ENCODE data around the gene IMPDH1.

IMPDH1 gene

DNA sequence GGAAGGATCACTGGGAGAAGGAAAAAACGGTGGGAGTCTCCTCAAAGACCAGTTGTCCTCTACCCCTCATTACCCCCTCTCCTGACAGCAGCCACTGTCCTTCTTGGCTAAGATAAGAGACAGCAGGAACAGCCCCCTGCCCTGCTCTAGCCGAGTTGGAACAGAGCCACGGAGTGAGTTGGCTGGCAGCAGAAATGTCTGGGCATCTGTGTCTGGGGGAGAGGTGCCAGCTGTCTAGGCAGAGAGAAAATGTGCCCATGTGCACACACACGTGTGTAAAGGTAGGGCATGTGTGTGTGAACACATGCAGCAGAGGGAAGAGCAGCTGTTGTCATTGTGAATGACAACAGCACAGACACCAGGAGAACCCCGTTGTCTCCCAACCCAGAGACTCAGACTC, 36.5 kb upstream of the IMPDH1 start:
- TF ChIP-seq GATA2 (IDR thresholded peaks at IDR 0.05; ENCODE audit: low read depth, low read length) (peak; percentile 75), GATA3 (IDR thresholded peaks at IDR 0.05; ENCODE audit: low read depth, low read length) (no peak)

GRCh38 chr7:128443831-128444600, 34.2 kb upstream of the IMPDH1 start:
- TF ChIP-seq GATA2 (IDR thresholded peaks at IDR 0.05; ENCODE audit: low read depth, low read length), result no peak
- no peak for TF ChIP-seq GATA3 (IDR thresholded peaks at IDR 0.05; ENCODE audit: low read depth, low read length)

- TF ChIP-seq GATA3 (IDR thresholded peaks at IDR 0.05; ENCODE audit: low read depth, low read length), result no peak
- TF ChIP-seq GATA2 (IDR thresholded peaks at IDR 0.05; ENCODE audit: low read depth, low read length), result no peak
Measured at GRCh38 chr7:128442356-128442755, 32.6 kb upstream of the IMPDH1 start.

DNA sequence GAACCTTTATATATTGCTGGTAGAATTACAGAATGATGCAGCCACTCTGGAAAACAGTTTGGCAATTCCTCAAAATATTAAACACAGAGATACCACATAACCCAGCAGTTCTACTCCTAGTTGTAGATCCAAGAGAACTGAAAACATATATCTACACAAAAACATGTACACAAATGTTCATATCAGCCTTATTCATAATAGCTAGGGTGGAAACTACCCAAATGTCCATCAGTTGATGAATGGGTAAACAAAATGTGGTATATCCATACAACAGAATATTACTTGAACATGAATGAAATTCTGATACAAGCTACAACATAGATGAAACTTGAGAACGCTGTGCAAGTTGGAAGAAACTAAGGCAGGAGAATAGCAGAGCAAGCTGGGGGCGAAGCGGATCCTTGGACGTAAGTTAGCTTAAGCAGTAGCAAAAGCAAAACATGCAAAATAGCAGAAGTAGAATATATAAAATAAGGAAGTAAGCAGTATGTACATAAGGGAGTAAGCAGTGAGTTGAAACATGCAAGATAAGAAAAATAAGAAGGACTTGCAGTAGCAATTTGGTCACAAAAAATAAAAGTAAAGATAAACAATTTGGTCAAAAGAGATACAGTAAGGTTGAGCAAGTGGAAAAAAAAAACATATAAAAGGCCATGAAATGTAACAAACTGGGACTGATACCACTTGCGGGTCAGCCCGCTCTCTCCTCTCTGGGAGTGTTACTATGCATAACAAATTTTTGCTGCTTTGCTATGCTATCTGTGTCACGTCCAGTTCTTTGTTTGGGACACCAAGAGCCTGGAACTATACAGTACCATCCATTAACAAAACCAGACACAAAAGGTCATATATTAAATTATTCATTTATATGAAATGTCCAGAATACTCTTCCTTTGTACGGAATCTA, 27.9 kb upstream of the IMPDH1 start:
- TF ChIP-seq GATA3 (IDR thresholded peaks at IDR 0.05; ENCODE audit: low read depth, low read length) (no peak), GATA2 (IDR thresholded peaks at IDR 0.05; ENCODE audit: low read depth, low read length) (no peak)

- TF ChIP-seq GATA2 (IDR thresholded peaks at IDR 0.05; ENCODE audit: low read depth, low read length) (no peak), GATA3 (IDR thresholded peaks at IDR 0.05; ENCODE audit: low read depth, low read length) (no peak)
Measured at GRCh38 chr7:128435327-128435686, 25.5 kb upstream of the IMPDH1 start.

DNA sequence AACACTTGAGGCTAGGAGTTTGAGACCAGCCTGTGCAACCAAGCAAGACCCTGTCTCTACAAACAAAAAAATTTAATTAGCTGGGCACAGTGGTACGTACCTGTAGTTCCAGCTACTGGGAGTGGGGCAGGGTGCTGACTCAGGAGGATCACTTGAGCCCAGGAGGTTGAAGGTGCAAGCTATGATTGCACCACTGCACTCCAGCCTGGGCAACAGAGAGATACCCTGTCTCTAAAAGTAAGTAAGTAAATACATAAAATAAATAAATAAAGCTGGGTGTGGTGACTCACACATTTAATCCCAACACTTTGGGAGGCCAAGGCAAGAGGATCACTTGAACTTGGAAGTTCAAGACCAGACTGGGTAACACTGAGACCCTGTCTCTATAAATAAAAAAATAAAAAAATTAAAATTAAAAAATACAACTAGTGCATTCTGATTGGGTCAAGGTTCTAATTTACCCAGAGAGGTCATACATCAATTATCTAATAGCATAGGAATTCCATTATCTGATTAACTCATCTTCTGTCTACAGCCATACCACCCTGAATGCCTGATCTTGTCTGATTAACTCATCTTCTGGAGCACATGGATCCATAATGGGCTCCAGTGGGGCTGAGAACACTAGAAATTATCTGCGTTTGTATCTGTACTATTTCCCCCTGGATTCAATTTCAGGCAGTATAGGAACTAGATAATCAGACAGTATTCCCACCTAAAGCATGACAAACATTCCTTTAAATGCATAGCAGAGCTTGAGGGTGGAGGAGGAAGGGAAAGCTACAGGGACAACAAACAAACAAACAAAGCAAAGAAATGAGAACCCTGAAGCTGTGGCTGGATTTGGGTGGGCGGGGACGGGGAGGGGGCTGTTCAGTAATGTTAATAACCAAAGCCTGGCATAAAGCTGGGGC, 24.9 kb upstream of the IMPDH1 start:
- TF ChIP-seq GATA3 (IDR thresholded peaks at IDR 0.05; ENCODE audit: low read depth, low read length), result no peak
- TF ChIP-seq GATA2 (IDR thresholded peaks at IDR 0.05; ENCODE audit: low read depth, low read length), result peak; percentile 59; the same call in 1 of the 2 replicates

- no peak for TF ChIP-seq GATA2 (IDR thresholded peaks at IDR 0.05; ENCODE audit: low read depth, low read length)
- no peak for TF ChIP-seq GATA3 (IDR thresholded peaks at IDR 0.05; ENCODE audit: low read depth, low read length)
Measured at GRCh38 chr7:128431754-128432153, 22.0 kb upstream of the IMPDH1 start.

DNA sequence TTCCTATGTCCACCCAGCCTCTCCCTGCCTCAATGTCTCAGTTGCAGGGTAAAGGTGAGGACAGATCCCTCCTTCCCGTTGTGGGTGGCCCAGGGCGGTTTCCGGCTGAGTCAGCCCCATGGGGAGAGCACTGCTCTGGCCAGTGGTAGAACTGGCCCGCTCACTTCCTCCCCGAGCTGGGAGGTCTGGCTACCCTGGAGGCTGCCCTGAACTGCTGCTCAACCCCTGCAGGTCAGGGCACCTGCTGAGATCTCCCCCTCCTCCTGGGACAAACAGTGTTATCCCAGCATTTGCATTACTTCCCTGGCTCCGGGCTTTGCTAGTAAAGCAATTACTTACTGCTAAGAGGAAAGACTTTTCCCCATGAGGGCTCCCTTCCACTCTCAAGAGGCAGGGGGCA, 21.4 kb upstream of the IMPDH1 start:
- TF ChIP-seq GATA2 (IDR thresholded peaks at IDR 0.05; ENCODE audit: low read depth, low read length) (no peak), GATA3 (IDR thresholded peaks at IDR 0.05; ENCODE audit: low read depth, low read length) (no peak)

DNA sequence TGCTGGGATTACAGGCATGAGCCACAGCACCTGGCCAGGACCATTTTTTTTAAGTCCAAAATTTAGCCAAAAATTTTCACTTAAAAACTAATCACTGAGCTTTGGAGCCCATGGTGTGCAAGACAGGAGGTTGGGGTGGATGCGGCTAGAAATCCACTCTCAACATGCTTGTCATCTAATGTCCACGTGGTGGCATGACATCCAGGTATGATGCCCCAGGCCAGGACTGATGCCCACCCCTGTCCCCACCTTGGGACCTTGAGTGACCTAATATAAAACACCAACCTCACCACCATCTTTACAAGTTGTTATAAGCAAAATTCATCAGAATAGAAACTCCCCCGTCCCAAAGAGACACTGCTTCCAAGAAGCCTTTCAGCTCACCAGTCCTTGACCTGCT, 20.4 kb upstream of the IMPDH1 start:
- no peak for TF ChIP-seq GATA3 (IDR thresholded peaks at IDR 0.05; ENCODE audit: low read depth, low read length)
- TF ChIP-seq GATA2 (IDR thresholded peaks at IDR 0.05; ENCODE audit: low read depth, low read length), result no peak

- TF ChIP-seq GATA2 (IDR thresholded peaks at IDR 0.05; ENCODE audit: low read depth, low read length) (no peak), GATA3 (IDR thresholded peaks at IDR 0.05; ENCODE audit: low read depth, low read length) (no peak)
Measured at GRCh38 chr7:128427289-128427891, 17.6 kb upstream of the IMPDH1 start.

- no peak for TF ChIP-seq GATA3 (IDR thresholded peaks at IDR 0.05; ENCODE audit: low read depth, low read length)
- no peak for TF ChIP-seq GATA2 (IDR thresholded peaks at IDR 0.05; ENCODE audit: low read depth, low read length)
Measured at GRCh38 chr7:128425850-128426249, 16.1 kb upstream of the IMPDH1 start.

GRCh38 chr7:128424686-128425275, 15.0 kb upstream of the IMPDH1 start:
- TF ChIP-seq GATA2 (IDR thresholded peaks at IDR 0.05; ENCODE audit: low read depth, low read length) (no peak), GATA3 (IDR thresholded peaks at IDR 0.05; ENCODE audit: low read depth, low read length) (no peak)

DNA sequence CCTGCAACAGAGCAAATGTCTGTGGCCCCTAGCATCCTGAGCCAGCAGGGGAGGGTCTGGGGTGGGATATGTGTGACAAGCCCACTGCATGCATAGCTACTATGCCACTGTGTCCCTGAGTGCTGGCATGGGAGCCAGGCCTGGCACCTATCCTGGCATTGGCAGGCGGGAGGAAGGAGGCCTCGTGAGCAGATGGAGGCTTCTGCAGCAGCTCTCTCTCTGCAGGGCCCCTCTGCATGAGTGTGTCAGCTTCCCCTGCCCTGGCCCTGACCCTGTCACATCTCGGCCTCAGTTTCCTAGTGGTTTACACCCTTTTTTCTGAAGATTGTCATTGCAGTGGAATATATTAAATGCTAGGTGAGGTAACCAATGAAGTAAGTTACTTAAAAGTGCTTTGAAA, 13.1 kb upstream of the IMPDH1 start:
- TF ChIP-seq GATA2 (IDR thresholded peaks at IDR 0.05; ENCODE audit: low read depth, low read length), result no peak
- no peak for TF ChIP-seq GATA3 (IDR thresholded peaks at IDR 0.05; ENCODE audit: low read depth, low read length)

Measured in SH-SY5Y (cell line).